Measurements from ENCODE around the gene NOTUM. TPM values are rescaled to one million over a fixed set of nuclear protein-coding genes. Genes with fewer than 3 reads are reported as not detected.
A peak's percentile ranks its signal among the peaks of the same experiment; 100 is the strongest.

Gene NOTUM
- total and polyA plus RNA-seq, 9 of the 15 experiments (the other 6 are each of a cell fraction or from before 2014, with no cell fraction given) = 0.03 to 14.0 (median 4.1) TPM

DNA sequence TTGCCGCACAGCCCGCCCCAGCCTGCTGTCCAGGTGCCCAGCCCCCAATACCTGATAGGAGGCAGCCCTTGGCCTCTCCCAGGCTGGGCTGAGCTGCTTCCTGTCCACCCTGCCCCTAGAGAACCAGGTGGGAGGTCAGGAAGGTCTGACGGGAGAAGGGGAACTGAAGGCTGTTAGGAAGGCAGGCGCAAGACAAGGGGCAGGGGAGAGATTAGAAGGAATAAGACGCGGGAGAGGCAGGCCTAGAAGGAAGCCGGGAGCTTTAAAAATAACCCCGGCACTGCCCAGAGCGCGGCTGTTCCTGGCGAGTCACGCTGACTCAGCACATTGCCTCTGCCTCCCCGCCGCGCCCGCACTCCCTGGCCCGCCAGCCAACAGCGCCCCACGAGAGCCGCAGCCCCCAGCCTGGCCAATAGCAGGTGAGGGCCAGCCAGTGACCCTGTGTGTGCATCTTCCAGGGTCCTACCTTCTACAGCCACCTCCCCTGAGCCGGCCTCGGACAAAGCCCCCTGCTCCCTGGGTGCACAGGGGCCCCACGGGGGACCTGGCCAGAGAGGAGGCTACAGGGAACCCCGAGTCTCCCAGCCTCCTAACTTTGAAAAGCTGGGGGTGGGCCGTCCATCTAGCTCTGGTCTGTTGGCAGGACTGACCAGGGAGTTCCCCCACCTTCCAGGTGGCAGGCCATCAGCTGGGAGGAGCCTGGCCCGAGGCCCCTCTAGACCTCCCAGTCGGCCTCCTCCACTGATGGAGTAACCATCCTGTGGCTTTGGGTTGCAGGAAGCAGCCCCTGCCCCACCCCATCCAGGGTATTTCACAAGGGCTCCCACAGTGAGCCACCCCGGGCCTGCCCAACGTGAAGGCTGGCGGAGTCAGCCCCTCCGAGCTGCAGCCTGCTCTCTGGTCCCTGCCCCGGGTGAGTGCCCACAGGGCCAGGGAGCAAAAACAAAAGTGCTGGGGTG is 37.4 kb downstream of the NOTUM start (continued):
- TF ChIP-seq, protein P1, sequence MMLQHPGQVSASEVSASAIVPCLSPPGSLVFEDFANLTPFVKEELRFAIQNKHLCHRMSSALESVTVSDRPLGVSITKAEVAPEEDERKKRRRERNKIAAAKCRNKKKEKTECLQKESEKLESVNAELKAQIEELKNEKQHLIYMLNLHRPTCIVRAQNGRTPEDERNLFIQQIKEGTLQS (IDR thresholded peaks at IDR 0.05) = peak; percentile 47; the same call in 1 of the 2 replicates
- TF ChIP-seq, protein P1 (CRISPR knock-in tag; conservative IDR thresholded peaks at IDR 0.05) = no peak; the same call in 1 of the 2 replicates
- TF ChIP-seq HNRNPL (IDR thresholded peaks at IDR 0.05; ENCODE audit: low read depth, low read length) (peak; percentile 35; the same call in 1 of the 2 replicates), ZNF24 (IDR thresholded peaks at IDR 0.05) (no peak), ATF1 (CRISPR knock-in tag; IDR thresholded peaks at IDR 0.05) (no peak), ATF1 (tag; IDR thresholded peaks at IDR 0.05) (peak; percentile 47), RUNX1 (IDR thresholded peaks at IDR 0.05; ENCODE audit: low read depth) (no peak), ZNF143 (CRISPR knock-in tag; IDR thresholded peaks at IDR 0.05) (0 out of 2 replicates have a peak, but pooled peaks have one; percentile 46), HDAC6 (IDR thresholded peaks at IDR 0.05; ENCODE audit: low read depth, low read length) (no peak), ZNF436 (CRISPR knock-in tag; IDR thresholded peaks at IDR 0.05) (no peak), ATF7 (IDR thresholded peaks at IDR 0.05) (peak; percentile 63), EWSR1 (IDR thresholded peaks at IDR 0.05; ENCODE audit: borderline replicate concordance, low read depth, partially characterized antibody) (no peak)
- TF ChIP-seq, protein P2, sequence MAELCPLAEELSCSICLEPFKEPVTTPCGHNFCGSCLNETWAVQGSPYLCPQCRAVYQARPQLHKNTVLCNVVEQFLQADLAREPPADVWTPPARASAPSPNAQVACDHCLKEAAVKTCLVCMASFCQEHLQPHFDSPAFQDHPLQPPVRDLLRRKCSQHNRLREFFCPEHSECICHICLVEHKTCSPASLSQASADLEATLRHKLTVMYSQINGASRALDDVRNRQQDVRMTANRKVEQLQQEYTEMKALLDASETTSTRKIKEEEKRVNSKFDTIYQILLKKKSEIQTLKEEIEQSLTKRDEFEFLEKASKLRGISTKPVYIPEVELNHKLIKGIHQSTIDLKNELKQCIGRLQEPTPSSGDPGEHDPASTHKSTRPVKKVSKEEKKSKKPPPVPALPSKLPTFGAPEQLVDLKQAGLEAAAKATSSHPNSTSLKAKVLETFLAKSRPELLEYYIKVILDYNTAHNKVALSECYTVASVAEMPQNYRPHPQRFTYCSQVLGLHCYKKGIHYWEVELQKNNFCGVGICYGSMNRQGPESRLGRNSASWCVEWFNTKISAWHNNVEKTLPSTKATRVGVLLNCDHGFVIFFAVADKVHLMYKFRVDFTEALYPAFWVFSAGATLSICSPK (IDR thresholded peaks at IDR 0.05; ENCODE audit: borderline replicate concordance) = no peak
- TF ChIP-seq, protein P3, sequence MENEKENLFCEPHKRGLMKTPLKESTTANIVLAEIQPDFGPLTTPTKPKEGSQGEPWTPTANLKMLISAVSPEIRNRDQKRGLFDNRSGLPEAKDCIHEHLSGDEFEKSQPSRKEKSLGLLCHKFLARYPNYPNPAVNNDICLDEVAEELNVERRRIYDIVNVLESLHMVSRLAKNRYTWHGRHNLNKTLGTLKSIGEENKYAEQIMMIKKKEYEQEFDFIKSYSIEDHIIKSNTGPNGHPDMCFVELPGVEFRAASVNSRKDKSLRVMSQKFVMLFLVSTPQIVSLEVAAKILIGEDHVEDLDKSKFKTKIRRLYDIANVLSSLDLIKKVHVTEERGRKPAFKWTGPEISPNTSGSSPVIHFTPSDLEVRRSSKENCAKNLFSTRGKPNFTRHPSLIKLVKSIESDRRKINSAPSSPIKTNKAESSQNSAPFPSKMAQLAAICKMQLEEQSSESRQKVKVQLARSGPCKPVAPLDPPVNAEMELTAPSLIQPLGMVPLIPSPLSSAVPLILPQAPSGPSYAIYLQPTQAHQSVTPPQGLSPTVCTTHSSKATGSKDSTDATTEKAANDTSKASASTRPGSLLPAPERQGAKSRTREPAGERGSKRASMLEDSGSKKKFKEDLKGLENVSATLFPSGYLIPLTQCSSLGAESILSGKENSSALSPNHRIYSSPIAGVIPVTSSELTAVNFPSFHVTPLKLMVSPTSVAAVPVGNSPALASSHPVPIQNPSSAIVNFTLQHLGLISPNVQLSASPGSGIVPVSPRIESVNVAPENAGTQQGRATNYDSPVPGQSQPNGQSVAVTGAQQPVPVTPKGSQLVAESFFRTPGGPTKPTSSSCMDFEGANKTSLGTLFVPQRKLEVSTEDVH (IDR thresholded peaks at IDR 0.05; ENCODE audit: low read depth, partially characterized antibody) = peak; percentile 71
- TF ChIP-seq, protein P4, sequence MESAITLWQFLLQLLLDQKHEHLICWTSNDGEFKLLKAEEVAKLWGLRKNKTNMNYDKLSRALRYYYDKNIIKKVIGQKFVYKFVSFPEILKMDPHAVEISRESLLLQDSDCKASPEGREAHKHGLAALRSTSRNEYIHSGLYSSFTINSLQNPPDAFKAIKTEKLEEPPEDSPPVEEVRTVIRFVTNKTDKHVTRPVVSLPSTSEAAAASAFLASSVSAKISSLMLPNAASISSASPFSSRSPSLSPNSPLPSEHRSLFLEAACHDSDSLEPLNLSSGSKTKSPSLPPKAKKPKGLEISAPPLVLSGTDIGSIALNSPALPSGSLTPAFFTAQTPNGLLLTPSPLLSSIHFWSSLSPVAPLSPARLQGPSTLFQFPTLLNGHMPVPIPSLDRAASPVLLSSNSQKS (CRISPR knock-in tag; IDR thresholded peaks at IDR 0.05) = no peak
- TF ChIP-seq, protein P5, sequence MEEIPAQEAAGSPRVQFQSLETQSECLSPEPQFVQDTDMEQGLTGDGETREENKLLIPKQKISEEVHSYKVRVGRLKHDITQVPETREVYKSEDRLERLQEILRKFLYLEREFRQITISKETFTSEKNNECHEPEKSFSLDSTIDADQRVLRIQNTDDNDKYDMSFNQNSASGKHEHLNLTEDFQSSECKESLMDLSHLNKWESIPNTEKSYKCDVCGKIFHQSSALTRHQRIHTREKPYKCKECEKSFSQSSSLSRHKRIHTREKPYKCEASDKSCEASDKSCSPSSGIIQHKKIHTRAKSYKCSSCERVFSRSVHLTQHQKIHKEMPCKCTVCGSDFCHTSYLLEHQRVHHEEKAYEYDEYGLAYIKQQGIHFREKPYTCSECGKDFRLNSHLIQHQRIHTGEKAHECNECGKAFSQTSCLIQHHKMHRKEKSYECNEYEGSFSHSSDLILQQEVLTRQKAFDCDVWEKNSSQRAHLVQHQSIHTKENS (CRISPR knock-in tag; IDR thresholded peaks at IDR 0.05) = no peak
- TF ChIP-seq, protein P6, sequence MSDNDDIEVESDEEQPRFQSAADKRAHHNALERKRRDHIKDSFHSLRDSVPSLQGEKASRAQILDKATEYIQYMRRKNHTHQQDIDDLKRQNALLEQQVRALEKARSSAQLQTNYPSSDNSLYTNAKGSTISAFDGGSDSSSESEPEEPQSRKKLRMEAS (CRISPR knock-in tag; IDR thresholded peaks at IDR 0.05) = peak; percentile 34; the same call in 1 of the 2 replicates
